ENCODE results near the gene TNFSF13B. TPM values are rescaled to one million over a fixed set of nuclear protein-coding genes. Genes with fewer than 3 reads are reported as not detected.

The TNFSF13B gene
- total and polyA plus RNA-seq, 10 of the 15 experiments (the other 5 are each of a cell fraction or from before 2014, with no cell fraction given) = 11.0 to 64.2 (median 17.0) TPM

GRCh38 chr13:108269601-108270328, at the start of gene TNFSF13B (continued):
- TF ChIP-seq PBX3 (IDR thresholded peaks at IDR 0.05; ENCODE audit: insufficient replicate concordance, low read depth, low read length) (no peak), TBL1XR1 (IDR thresholded peaks at IDR 0.05; ENCODE audit: low read depth, low read length) (no peak), BCL11A (IDR thresholded peaks at IDR 0.05; ENCODE audit: low read depth, low read length) (no peak), KDM1A (IDR thresholded peaks at IDR 0.05; ENCODE audit: borderline replicate concordance) (no peak), RB1 (IDR thresholded peaks at IDR 0.05; ENCODE audit: borderline replicate concordance) (no peak; the same call in 1 of the 2 replicates), ESRRA (IDR thresholded peaks at IDR 0.05; ENCODE audit: low read length) (no peak), CREB1 (IDR thresholded peaks at IDR 0.05; ENCODE audit: low read depth) (no peak), EP300 (IDR thresholded peaks at IDR 0.05; ENCODE audit: borderline replicate concordance in 1 of 2, control insufficient read depth in 1 of 2, low read depth in 2 of 2, low read length in 2 of 2) (peak in 1 of 2 experiments; percentile 7; a peak in 1 of 4 replicates), HDAC2 (IDR thresholded peaks at IDR 0.05) (no peak), ZBTB11 (CRISPR knock-in tag; IDR thresholded peaks at IDR 0.05) (no peak), RELB (IDR thresholded peaks at IDR 0.05; ENCODE audit: low read depth) (peak; percentile 92), EGR1 (IDR thresholded peaks at IDR 0.05; ENCODE audit: borderline replicate concordance in 1 of 2, low read depth in 2 of 2, low read length in 2 of 2) (peak in 1 of 2 experiments; percentile 56; a peak in 1 of 3 replicates), MTA2 (IDR thresholded peaks at IDR 0.05; ENCODE audit: low read depth) (peak; percentile 56; the same call in 1 of the 2 replicates), NFIC (IDR thresholded peaks at IDR 0.05; ENCODE audit: low read depth, low read length) (peak; percentile 78), TAF1 (IDR thresholded peaks at IDR 0.05; ENCODE audit: borderline replicate concordance, low read depth, low read length) (peak; percentile 60; the same call in 1 of the 2 replicates), ZNF274 (IDR thresholded peaks at IDR 0.05; ENCODE audit: insufficient read depth, insufficient read length) (no peak), SREBF2 (IDR thresholded peaks at IDR 0.05; ENCODE audit: low read length) (no peak), POLR2AphosphoS2 (IDR thresholded peaks at IDR 0.05; ENCODE audit: low read depth, low read length) (no peak), JUNB (IDR thresholded peaks at IDR 0.05) (peak; percentile 84), TCF3 (IDR thresholded peaks at IDR 0.05; ENCODE audit: borderline replicate concordance, insufficient read depth, low read depth, low read length) (peak; percentile 83), NR2C2 (IDR thresholded peaks at IDR 0.05; ENCODE audit: borderline replicate concordance, control insufficient read depth, insufficient read length, low read depth) (no peak), NBN (IDR thresholded peaks at IDR 0.05) (peak; percentile 70; the same call in 1 of the 2 replicates)
- TF ChIP-seq, protein P1, sequence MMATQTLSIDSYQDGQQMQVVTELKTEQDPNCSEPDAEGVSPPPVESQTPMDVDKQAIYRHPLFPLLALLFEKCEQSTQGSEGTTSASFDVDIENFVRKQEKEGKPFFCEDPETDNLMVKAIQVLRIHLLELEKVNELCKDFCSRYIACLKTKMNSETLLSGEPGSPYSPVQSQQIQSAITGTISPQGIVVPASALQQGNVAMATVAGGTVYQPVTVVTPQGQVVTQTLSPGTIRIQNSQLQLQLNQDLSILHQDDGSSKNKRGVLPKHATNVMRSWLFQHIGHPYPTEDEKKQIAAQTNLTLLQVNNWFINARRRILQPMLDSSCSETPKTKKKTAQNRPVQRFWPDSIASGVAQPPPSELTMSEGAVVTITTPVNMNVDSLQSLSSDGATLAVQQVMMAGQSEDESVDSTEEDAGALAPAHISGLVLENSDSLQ (IDR thresholded peaks at IDR 0.05) = no peak

Data from GM12878 (cell line).